Raji (cell line): ENCODE measurements around the gene CIAO2B.

Experiments used
- POLR2A ChIP-seq: IDR thresholded peaks from 2 replicates; pipeline ENCODE4 v1.6.1; 2011; ENCODE audit warnings: low read depth, low read length, control low read depth; ENCODE audit not compliant: insufficient read depth

The CIAO2B gene

GRCh38 chr16:66888647-66889615 is 45.3 kb downstream of the CIAO2B start:
- no peak for TF ChIP-seq POLR2A

- TF ChIP-seq POLR2A: no peak
Observed at GRCh38 chr16:66886914-66887313, 47.3 kb downstream of the CIAO2B start.

GRCh38 chr16:66886321-66886720 is 47.9 kb downstream of the CIAO2B start:
- TF ChIP-seq POLR2A: no peak

- no peak for TF ChIP-seq POLR2A
Observed at GRCh38 chr16:66885491-66885890, 48.7 kb downstream of the CIAO2B start.

- TF ChIP-seq POLR2A: no peak
Observed at GRCh38 chr16:66882702-66883101, 51.5 kb downstream of the CIAO2B start.
